ENCODE results near the gene TRABD2B.

The TRABD2B gene

DNA sequence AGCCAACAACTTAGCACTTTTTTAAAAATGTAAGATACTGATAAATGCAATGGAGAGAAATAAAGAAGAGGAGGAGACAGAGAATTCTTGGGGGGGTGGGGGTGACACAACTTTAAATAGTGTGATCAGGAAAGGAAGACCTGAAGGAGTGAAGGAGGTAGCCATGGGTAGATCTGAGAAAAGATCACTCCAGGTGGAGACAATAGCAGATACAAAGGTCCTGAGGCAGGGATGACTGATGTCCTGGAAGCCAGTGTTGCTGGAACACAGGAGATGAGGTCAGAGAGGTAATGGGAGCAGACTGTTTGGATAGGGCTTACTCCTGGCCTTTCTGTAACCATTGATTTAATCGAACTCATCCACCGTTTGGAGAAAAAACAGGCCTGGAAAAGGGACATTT, 24.6 kb upstream of the TRABD2B start:
- no peak for TF ChIP-seq POLR2AphosphoS5 (IDR thresholded peaks at IDR 0.05; ENCODE audit: low read depth, low read length)
- TF ChIP-seq, protein P1, sequence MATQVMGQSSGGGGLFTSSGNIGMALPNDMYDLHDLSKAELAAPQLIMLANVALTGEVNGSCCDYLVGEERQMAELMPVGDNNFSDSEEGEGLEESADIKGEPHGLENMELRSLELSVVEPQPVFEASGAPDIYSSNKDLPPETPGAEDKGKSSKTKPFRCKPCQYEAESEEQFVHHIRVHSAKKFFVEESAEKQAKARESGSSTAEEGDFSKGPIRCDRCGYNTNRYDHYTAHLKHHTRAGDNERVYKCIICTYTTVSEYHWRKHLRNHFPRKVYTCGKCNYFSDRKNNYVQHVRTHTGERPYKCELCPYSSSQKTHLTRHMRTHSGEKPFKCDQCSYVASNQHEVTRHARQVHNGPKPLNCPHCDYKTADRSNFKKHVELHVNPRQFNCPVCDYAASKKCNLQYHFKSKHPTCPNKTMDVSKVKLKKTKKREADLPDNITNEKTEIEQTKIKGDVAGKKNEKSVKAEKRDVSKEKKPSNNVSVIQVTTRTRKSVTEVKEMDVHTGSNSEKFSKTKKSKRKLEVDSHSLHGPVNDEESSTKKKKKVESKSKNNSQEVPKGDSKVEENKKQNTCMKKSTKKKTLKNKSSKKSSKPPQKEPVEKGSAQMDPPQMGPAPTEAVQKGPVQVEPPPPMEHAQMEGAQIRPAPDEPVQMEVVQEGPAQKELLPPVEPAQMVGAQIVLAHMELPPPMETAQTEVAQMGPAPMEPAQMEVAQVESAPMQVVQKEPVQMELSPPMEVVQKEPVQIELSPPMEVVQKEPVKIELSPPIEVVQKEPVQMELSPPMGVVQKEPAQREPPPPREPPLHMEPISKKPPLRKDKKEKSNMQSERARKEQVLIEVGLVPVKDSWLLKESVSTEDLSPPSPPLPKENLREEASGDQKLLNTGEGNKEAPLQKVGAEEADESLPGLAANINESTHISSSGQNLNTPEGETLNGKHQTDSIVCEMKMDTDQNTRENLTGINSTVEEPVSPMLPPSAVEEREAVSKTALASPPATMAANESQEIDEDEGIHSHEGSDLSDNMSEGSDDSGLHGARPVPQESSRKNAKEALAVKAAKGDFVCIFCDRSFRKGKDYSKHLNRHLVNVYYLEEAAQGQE (IDR thresholded peaks at IDR 0.05; ENCODE audit: insufficient read depth in 1 of 2, low read depth in 2 of 2, low read length in 2 of 2), result no peak
- TF ChIP-seq SIN3A (IDR thresholded peaks at IDR 0.05; ENCODE audit: borderline replicate concordance, insufficient read depth, low read length), result no peak
- TF ChIP-seq TAF1 (IDR thresholded peaks at IDR 0.05; ENCODE audit: borderline replicate concordance, insufficient read depth, low read length), result no peak
- TF ChIP-seq FOXP2 (optimal IDR thresholded peaks at IDR 0.05; ENCODE audit: borderline replicate concordance, extremely low read depth, extremely low read length, insufficient read depth), result no peak

DNA sequence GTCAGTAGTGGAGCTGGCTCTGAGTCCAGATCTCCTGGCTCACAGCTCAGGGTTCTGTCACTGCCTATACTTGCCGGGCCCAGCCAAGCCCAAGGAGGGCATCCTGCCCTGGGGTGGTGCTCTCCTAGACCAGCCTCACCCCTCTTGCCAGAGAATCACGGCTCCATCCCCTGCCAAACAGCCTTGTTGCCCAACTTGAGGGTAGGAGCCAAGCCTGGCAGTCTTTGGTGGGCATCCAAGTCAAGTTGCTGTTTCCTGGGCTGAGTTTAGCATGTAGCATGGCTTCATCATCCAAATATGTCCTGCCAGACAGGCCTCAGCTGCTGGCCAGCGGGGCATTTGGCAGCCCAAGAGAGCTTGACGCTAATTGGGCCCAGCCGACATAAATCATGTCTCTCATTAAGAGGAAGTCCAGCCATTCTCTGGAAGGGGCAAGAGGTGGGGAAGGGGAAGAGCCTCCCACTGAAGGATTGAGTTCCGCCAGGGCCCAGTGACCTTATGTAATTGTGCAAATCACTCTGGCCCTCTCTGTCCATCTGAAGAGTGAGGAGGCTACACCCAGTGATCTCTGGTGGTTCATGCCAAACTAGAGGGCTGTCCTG, 22.6 kb upstream of the TRABD2B start:
- TF ChIP-seq FOXP2 (optimal IDR thresholded peaks at IDR 0.05; ENCODE audit: borderline replicate concordance, extremely low read depth, extremely low read length, insufficient read depth) (no peak), POLR2AphosphoS5 (IDR thresholded peaks at IDR 0.05; ENCODE audit: low read depth, low read length) (no peak), TAF1 (IDR thresholded peaks at IDR 0.05; ENCODE audit: borderline replicate concordance, insufficient read depth, low read length) (no peak), SIN3A (IDR thresholded peaks at IDR 0.05; ENCODE audit: borderline replicate concordance, insufficient read depth, low read length) (no peak)
- TF ChIP-seq, protein P1 (IDR thresholded peaks at IDR 0.05; ENCODE audit: insufficient read depth in 1 of 2, low read depth in 2 of 2, low read length in 2 of 2), result no peak

DNA sequence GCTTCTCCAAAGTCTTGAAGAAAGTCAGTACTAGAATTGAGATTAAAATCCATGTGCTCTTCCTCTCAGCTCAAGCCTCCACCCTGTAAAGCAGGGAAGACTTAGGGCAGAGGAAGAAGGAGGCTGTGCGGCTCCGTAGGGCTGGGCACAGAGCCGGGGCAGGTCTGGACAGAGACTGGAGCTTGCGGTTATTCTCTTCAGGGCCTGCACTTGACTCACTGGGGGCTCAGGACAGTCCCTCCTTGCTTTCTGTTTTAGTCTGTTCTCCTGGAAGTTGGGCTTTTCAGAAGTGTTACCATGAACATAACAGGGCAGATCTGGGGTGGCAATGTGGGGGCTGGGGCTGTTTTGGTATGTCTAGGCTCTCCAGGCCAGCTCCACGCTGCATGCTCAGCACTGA, 21.6 kb upstream of the TRABD2B start:
- no peak for TF ChIP-seq POLR2AphosphoS5 (IDR thresholded peaks at IDR 0.05; ENCODE audit: low read depth, low read length)
- TF ChIP-seq, protein P1 (IDR thresholded peaks at IDR 0.05; ENCODE audit: insufficient read depth in 1 of 2, low read depth in 2 of 2, low read length in 2 of 2), result no peak
- no peak for TF ChIP-seq SIN3A (IDR thresholded peaks at IDR 0.05; ENCODE audit: borderline replicate concordance, insufficient read depth, low read length)
- no peak for TF ChIP-seq TAF1 (IDR thresholded peaks at IDR 0.05; ENCODE audit: borderline replicate concordance, insufficient read depth, low read length)

DNA sequence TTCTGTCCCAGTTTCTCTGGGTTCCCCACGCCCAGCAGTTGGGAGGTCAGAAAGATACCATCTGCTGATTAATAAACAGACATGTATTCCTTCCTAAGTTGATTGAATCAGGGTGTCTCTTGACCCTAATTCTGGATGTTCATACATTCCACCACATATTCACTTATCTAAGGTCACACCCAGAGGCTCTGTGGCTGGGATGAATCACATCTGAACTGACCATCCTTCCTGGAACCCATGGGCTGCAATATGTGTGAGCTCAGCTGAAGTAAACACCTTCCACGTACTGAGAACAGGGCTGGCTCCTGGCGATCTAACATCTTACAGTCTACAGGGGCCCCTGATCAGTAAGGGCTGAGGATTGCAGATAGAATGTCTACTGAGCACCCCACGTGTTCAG, 20.5 kb upstream of the TRABD2B start:
- TF ChIP-seq FOXP2 (optimal IDR thresholded peaks at IDR 0.05; ENCODE audit: borderline replicate concordance, extremely low read depth, extremely low read length, insufficient read depth) (no peak), TAF1 (IDR thresholded peaks at IDR 0.05; ENCODE audit: borderline replicate concordance, insufficient read depth, low read length) (no peak), POLR2AphosphoS5 (IDR thresholded peaks at IDR 0.05; ENCODE audit: low read depth, low read length) (no peak), SIN3A (IDR thresholded peaks at IDR 0.05; ENCODE audit: borderline replicate concordance, insufficient read depth, low read length) (no peak)
- TF ChIP-seq, protein P1 (IDR thresholded peaks at IDR 0.05; ENCODE audit: insufficient read depth in 1 of 2, low read depth in 2 of 2, low read length in 2 of 2), result no peak

- TF ChIP-seq, protein P1 (IDR thresholded peaks at IDR 0.05; ENCODE audit: insufficient read depth in 1 of 2, low read depth in 2 of 2, low read length in 2 of 2), result no peak
- TF ChIP-seq FOXP2 (optimal IDR thresholded peaks at IDR 0.05; ENCODE audit: borderline replicate concordance, extremely low read depth, extremely low read length, insufficient read depth), result no peak
- no peak for TF ChIP-seq TAF1 (IDR thresholded peaks at IDR 0.05; ENCODE audit: borderline replicate concordance, insufficient read depth, low read length)
- TF ChIP-seq POLR2AphosphoS5 (IDR thresholded peaks at IDR 0.05; ENCODE audit: low read depth, low read length), result no peak
- TF ChIP-seq SIN3A (IDR thresholded peaks at IDR 0.05; ENCODE audit: borderline replicate concordance, insufficient read depth, low read length), result no peak
Measured at GRCh38 chr1:48016515-48016914, 19.3 kb upstream of the TRABD2B start.

All from PFSK-1 (cell line).